Cardiac fibroblast (primary cell): Measurements from ENCODE around the gene LRRC74A.

ENCODE experiments used
- DNase-seq, 2 donors: peaks; one replicate each; pipeline versions ENCODE4 v3.0.0 to v3.0.0-alpha.2; 2010; ENCODE audit warnings: low read depth in 2 of 2
- H3K4me3 ChIP-seq, 2 donors: replicated peaks in 1 of 2; 1 replicate in 1 of 2; 2 replicates in 1 of 2; pipeline ENCODE4 v1.5.1; 2011; ENCODE audit warnings: low read depth in 2 of 2, low read length in 2 of 2, mild to moderate bottlenecking in 2 of 2, moderate library complexity in 1 of 2
- TF ChIP-seq, protein P1 (sequence below): IDR thresholded peaks from one replicate; pipeline ENCODE4 v1.5.1; 2011; ENCODE audit warnings: low read depth, mild to moderate bottlenecking, low read length, inconsistent platforms

Gene LRRC74A

GRCh38 chr14:76808990-76809389, 17.2 kb upstream of the LRRC74A start:
- no peak overlapping the region for H3K4me3 ChIP-seq
- no peak for DNase-seq
- TF ChIP-seq, protein P1, sequence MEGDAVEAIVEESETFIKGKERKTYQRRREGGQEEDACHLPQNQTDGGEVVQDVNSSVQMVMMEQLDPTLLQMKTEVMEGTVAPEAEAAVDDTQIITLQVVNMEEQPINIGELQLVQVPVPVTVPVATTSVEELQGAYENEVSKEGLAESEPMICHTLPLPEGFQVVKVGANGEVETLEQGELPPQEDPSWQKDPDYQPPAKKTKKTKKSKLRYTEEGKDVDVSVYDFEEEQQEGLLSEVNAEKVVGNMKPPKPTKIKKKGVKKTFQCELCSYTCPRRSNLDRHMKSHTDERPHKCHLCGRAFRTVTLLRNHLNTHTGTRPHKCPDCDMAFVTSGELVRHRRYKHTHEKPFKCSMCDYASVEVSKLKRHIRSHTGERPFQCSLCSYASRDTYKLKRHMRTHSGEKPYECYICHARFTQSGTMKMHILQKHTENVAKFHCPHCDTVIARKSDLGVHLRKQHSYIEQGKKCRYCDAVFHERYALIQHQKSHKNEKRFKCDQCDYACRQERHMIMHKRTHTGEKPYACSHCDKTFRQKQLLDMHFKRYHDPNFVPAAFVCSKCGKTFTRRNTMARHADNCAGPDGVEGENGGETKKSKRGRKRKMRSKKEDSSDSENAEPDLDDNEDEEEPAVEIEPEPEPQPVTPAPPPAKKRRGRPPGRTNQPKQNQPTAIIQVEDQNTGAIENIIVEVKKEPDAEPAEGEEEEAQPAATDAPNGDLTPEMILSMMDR, result no peak

GRCh38 chr14:76810525-76810924, 15.7 kb upstream of the LRRC74A start:
- H3K4me3 ChIP-seq, result no peak overlapping the region
- DNase-seq, result no peak
- TF ChIP-seq, protein P1, result no peak

DNA sequence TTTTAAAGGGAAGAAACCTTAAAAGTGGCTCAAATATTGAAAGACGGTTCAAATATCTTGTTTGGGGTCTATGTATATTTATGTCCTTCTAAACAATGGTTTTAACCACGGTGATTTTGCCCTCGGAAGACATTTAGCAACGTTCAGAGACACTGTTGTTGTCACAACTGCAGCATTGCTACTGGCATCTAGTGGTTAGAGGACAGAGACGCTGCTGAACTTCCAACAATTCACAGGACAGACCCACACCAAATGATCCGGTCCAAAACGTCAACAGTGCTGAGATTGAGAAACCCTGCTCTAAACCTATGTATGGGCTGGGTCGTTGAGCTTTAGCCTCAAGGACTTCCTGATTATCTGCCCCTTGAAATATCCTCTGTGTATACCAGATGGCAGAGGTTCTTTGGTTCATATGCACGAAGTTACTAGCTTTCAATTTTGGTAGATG, 15.2 kb upstream of the LRRC74A start:
- TF ChIP-seq, protein P1, result peak; percentile 68
- H3K4me3 ChIP-seq, result peak overlapping the region in 1 of 2 donors; percentile 82
- peak; percentile 58 to 64 for DNase-seq

DNA sequence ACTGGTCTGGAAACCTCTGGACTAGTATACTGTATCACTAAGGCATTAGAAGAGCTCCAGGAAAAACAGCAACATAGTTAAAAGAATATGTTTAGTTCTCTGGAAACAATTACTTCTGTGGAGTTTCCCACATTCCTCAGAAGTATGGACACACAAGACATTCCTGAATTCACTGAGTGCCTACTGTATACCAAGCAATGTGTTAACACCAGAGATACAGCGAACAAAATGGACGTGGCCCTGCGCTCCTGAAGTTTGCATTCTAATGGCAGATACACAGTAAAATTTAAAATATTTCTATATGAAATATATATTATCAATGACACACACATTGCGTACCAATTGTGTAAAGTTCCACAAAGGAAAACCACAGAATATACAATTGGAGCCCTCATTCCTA, 14.6 kb upstream of the LRRC74A start:
- TF ChIP-seq, protein P1, result no peak
- peak overlapping the region; percentile 82 to 83 for H3K4me3 ChIP-seq
- peak in 1 of 2 donors; percentile 42 for DNase-seq

DNA sequence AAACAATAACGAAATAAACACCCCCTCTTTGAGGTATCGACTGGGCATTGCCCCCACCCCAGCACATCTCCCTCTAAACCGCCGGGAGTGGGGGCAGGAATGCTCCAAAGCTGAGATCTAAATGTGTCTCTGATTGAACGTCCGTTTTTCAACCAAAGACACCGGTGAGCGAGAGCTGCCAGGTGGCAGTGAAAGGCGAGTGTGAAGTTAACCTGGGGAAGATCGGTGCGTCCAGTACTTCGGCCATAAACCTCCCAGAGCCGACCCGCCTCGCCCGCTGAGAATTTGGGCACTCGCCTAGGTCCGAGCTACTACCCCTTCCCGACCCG, 14.2 kb upstream of the LRRC74A start:
- TF ChIP-seq, protein P1, result no peak
- H3K4me3 ChIP-seq, result peak overlapping the region; percentile 82 to 83
- no peak for DNase-seq

- TF ChIP-seq, protein P1, result no peak
- peak within 1 kb of the TSS; percentile 82 to 83 for H3K4me3 ChIP-seq
- peak; percentile 96 to 97 for DNase-seq
Measured at GRCh38 chr14:76812422-76813383, 13.5 kb upstream of the LRRC74A start, which contains the start of gene ANGEL1. Gene ANGEL1, minus strand, starts transcription at chr14:76812882. Its CDS starts 55 bp downstream, at chr14:76812827.
